HepG2 (cell line): ENCODE data around the gene NGEF. TPM values are rescaled to one million over a fixed set of nuclear protein-coding genes. Genes with fewer than 3 reads are reported as not detected.

ENCODE experiments used
- AFF4 ChIP-seq: sonication (generic); formaldehyde crosslinking; IDR thresholded peaks from 2 replicates; pipeline ENCODE4 v1.4.0; 2020; ENCODE audit warnings: missing genetic modification reagents
- CHCHD3 ChIP-seq: sonication (generic); formaldehyde crosslinking; IDR thresholded peaks from 2 replicates; pipeline ENCODE4 v1.8.0; 2022; ENCODE audit warnings: mild to moderate bottlenecking, missing genetic modification reagents, moderate library complexity
- GLMP ChIP-seq: sonication (generic); formaldehyde crosslinking; IDR thresholded peaks from 2 replicates; pipeline ENCODE4 v1.9.0; 2021; ENCODE audit warnings: missing genetic modification reagents, mild to moderate bottlenecking, borderline replicate concordance
- HNF1B ChIP-seq: sonication (generic); formaldehyde crosslinking; IDR thresholded peaks from 2 replicates; pipeline ENCODE4 v1.5.1; 2020; ENCODE audit warnings: mild to moderate bottlenecking, moderate library complexity, missing genetic modification reagents
- MAF1 ChIP-seq: sonication (generic); formaldehyde crosslinking; IDR thresholded peaks from 2 replicates; pipeline ENCODE4 v1.5.0; 2020; ENCODE audit warnings: missing genetic modification reagents, borderline replicate concordance
- MAX ChIP-seq: IDR thresholded peaks from 2 replicates; pipeline ENCODE4 v1.6.1; 2012; ENCODE audit warnings: inconsistent platforms
- MNT ChIP-seq: fragments of 450-650 bp; IDR thresholded peaks from 2 replicates; pipeline ENCODE4 v1.6.1; 2016
- MTA3 ChIP-seq: sonication (generic); formaldehyde crosslinking; IDR thresholded peaks from 2 replicates; pipeline ENCODE4 v1.4.0; 2020; ENCODE audit warnings: missing genetic modification reagents
- NCOA2 ChIP-seq: sonication (generic); formaldehyde crosslinking; IDR thresholded peaks from 2 replicates; pipeline ENCODE4 v1.8.0; 2022; ENCODE audit warnings: inconsistent platforms
- RFXANK ChIP-seq: IDR thresholded peaks from 2 replicates; pipeline ENCODE4 v1.6.1; 2016
- SYNCRIP ChIP-seq: fragments of 200-400 bp; formaldehyde crosslinking; IDR thresholded peaks from 2 replicates; pipeline ENCODE4 v1.6.1; 2018; ENCODE audit warnings: mild to moderate bottlenecking, low read depth, low read length; ENCODE audit not compliant: insufficient read depth
- THAP11 ChIP-seq: IDR thresholded peaks from 2 replicates; pipeline ENCODE4 v1.6.1; 2016; ENCODE audit warnings: missing biosample characterization, missing genetic modification reagents
- ZNF512 ChIP-seq: sonication (generic); formaldehyde crosslinking; IDR thresholded peaks from 2 replicates; pipeline ENCODE4 v1.4.0; 2020; ENCODE audit warnings: mild to moderate bottlenecking, missing genetic modification reagents
- ZXDC ChIP-seq: sonication (generic); formaldehyde crosslinking; IDR thresholded peaks from 2 replicates; pipeline ENCODE4 v1.5.0; 2020; ENCODE audit warnings: mild to moderate bottlenecking, missing genetic modification reagents
- polyA plus RNA-seq, 8 experiments: library from polyadenylated mRNA; depleted of rRNA in 3 of 8; stranded (reverse) in 7 of 8; unstranded in 1 of 8; fragments of >200 nt; fragmentation: Illumina TruSeq in 4 of 8; extraction: Trizol in 4 of 8; gene quantifications; 2 replicates each; pipeline versions ENCODE4 v1.2.1 to v1.2.3, GENCODE V29; 2011 to 2016; ENCODE audit warnings: low read depth in 4 of 8, missing spikeins in 1 of 8, mixed read lengths in 1 of 8; ENCODE audit not compliant: insufficient read depth in 1 of 8
- total RNA-seq, 5 experiments: library from RNA; depleted of rRNA; stranded (reverse); fragments of >200 nt; fragmentation: Illumina TruSeq; extraction: Trizol; gene quantifications; 2 replicates each; pipeline ENCODE4 v1.2.3, GENCODE V29; 2016; ENCODE audit warnings: low read depth in 1 of 5

The NGEF gene
- total and polyA plus RNA-seq, 2 of the 13 experiments (the other 11 are each of a cell fraction or from before 2014, with no cell fraction given), result 14.4 to 36.9 TPM

GRCh38 chr2:233059547-233059796 lies 46.4 kb upstream of the NGEF start (continued):
- no peak for TF ChIP-seq MNT
- TF ChIP-seq MAF1, result no peak
- TF ChIP-seq RFXANK, result 0 out of 2 replicates have a peak, but pooled peaks have one; percentile 8
- TF ChIP-seq ZXDC (CRISPR knock-in tag), result peak; percentile 2; the same call in 1 of the 2 replicates
- TF ChIP-seq MAX, result no peak
- TF ChIP-seq SYNCRIP, result no peak
- TF ChIP-seq CHCHD3 (CRISPR knock-in tag), result no peak
- TF ChIP-seq GLMP (CRISPR knock-in tag), result no peak
- TF ChIP-seq ZNF512 (CRISPR knock-in tag), result no peak
- TF ChIP-seq HNF1B (CRISPR knock-in tag), result peak; percentile 85; the same call in 1 of the 2 replicates
- TF ChIP-seq THAP11, result peak; percentile 43
- TF ChIP-seq AFF4 (CRISPR knock-in tag), result no peak
- TF ChIP-seq MTA3, result no peak
- 0 out of 2 replicates have a peak, but pooled peaks have one; percentile 22 for TF ChIP-seq NCOA2
